Measurements from ENCODE around the gene TBX3. TPM values are rescaled to one million over a fixed set of nuclear protein-coding genes. Genes with fewer than 3 reads are reported as not detected.

TBX3 gene
- total RNA-seq, 2 donors from 2014 or later = 4.2 to 7.6 TPM

GRCh38 chr12:114659084-114659483, 24.9 kb downstream of the TBX3 start:
- no peak for ATAC-seq
- no peaks in the 10 kb centered on the region for H3K36me3 ChIP-seq (replicated peaks in 1 of 2; ENCODE audit: insufficient read depth in 1 of 2, low read depth in 2 of 2)
- no peaks in the 10 kb centered on the region for H3K27me3 ChIP-seq
- no peak for DNase-seq
- H3K27ac ChIP-seq = no peak overlapping the region
- intact Hi-C loops (cut with DNase I) = loop anchor here (5.0 kb wide), 1 partner anchor 1258 kb away; no protein-coding TSS in a partner anchor
- H3K4me1 ChIP-seq = peaks cover 10% of the 10 kb centered on the region
- TF ChIP-seq POLR2A (IDR thresholded peaks at IDR 0.05) = no peak
- no peak for TF ChIP-seq CTCF (IDR thresholded peaks at IDR 0.05)
- H3K4me3 ChIP-seq = no peak overlapping the region
- H3K9me3 ChIP-seq = no peaks in the 10 kb centered on the region

DNA sequence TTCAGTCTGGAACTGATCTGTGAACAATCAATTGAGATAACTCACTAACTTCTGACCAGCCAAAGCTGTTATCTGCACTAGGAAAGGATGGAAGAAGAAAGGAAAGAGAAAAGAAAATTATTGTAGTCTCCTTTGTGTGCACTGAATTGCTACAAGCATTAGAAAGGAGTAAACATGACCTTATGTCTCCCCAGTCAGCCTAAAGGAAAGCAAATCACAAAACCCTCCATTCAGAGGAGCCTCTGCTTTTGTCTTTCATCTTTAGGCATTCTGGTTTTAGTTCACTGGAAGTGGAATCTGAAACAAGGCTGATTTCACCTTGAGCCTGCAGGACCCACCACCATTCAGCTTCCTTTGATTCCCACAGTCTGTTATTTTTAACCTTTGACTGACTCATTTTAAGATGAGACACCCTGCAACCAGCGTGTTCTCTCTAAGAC, 26.0 kb downstream of the TBX3 start:
- H3K36me3 ChIP-seq (replicated peaks in 1 of 2; ENCODE audit: insufficient read depth in 1 of 2, low read depth in 2 of 2) = no peaks in the 10 kb centered on the region
- ATAC-seq (no peak), DNase-seq (no peak)
- H3K4me3 ChIP-seq = no peak overlapping the region
- TF ChIP-seq CTCF (IDR thresholded peaks at IDR 0.05) = no peak
- no peak for TF ChIP-seq POLR2A (IDR thresholded peaks at IDR 0.05)
- WGBS, 2 donors = 53 to 78% methylated on average over 1 of the region's 1 CpG
- H3K27me3 ChIP-seq = no peaks in the 10 kb centered on the region
- H3K9me3 ChIP-seq = no peaks in the 10 kb centered on the region
- H3K4me1 ChIP-seq = peaks cover 10% of the 10 kb centered on the region
- no peak overlapping the region for H3K27ac ChIP-seq
- intact Hi-C loops (cut with DNase I) = loop anchor here (5.0 kb wide), 1 partner anchor 1259 kb away; no protein-coding TSS in a partner anchor

DNA sequence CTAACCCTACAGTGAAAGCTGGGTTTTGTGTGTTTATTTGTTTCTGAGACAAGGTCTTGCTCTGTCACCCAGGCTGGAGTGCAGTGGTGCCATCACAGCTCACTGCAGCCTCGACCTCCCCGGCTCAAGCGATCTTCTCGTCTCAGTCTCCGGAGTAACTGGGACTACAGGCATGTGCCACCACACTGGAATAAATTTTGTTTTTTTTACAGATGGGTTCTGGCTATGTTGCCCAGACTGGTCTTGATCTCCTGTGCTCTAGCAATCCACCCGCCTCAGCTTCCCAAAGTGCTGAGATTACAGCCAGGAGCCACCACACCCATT, 26.4 kb downstream of the TBX3 start:
- Histone ChIP-seq H3K4me1 (peaks cover 10% of the 10 kb centered on the region), H3K27me3 (no peaks in the 10 kb centered on the region), H3K9me3 (no peaks in the 10 kb centered on the region), H3K27ac (no peak overlapping the region), H3K4me3 (no peak overlapping the region), H3K36me3 (replicated peaks in 1 of 2; ENCODE audit: insufficient read depth in 1 of 2, low read depth in 2 of 2) (no peaks in the 10 kb centered on the region)
- ATAC-seq = no peak
- TF ChIP-seq CTCF (IDR thresholded peaks at IDR 0.05) (no peak), POLR2A (IDR thresholded peaks at IDR 0.05) (no peak)
- WGBS, 2 donors = 75 to 86% methylated on average over 6 of the region's 6 CpGs
- intact Hi-C loops (cut with DNase I) = loop anchor here (5.0 kb wide), 1 partner anchor 1260 kb away; no protein-coding TSS in a partner anchor
- no peak for DNase-seq

DNA sequence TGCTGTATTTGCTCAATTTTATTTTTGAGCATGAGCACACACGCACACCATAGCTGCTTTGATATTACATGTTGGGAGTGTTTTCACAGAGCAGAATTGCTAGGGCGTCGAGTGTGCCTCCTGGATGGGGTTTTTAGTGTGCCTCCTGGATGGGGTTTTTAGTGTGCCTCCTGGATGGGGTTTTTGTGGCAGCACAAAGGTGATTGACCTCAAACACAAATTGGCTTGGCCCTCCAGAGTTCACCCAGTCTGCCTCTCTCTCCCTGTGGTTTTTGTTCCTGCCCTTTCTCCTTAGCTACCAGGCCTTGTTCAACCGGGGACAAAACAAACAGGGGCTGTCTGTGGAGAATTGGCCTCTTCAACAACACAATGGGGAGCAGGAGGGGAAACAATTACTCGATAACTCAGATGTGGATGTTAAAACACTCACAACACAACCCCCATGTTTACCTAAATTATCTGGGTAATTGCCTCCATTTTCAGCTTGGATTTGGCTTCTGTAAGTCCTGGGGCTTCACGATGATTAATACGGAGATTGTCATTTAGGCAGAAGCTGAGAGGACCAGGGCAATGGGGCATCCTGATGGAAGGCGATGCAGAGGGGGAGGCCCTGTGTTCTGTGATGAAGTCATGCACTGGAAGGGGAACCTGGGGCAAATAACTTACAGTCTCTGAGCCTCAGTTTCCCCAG, 26.9 kb downstream of the TBX3 start:
- H3K27ac ChIP-seq = no peak overlapping the region
- no peaks in the 10 kb centered on the region for H3K9me3 ChIP-seq
- DNase-seq (no peak), ATAC-seq (no peak)
- TF ChIP-seq POLR2A (IDR thresholded peaks at IDR 0.05) = no peak
- TF ChIP-seq CTCF (IDR thresholded peaks at IDR 0.05) = no peak
- H3K36me3 ChIP-seq (replicated peaks in 1 of 2; ENCODE audit: insufficient read depth in 1 of 2, low read depth in 2 of 2) = no peaks in the 10 kb centered on the region
- WGBS, 2 donors = 57 to 73% methylated on average over 8 of the region's 8 CpGs
- intact Hi-C loops (cut with DNase I) = loop anchor here (5.0 kb wide), 1 partner anchor 1260 kb away; no protein-coding TSS in a partner anchor
- H3K4me3 ChIP-seq = no peak overlapping the region
- peaks cover 6% of the 10 kb centered on the region for H3K4me1 ChIP-seq
- H3K27me3 ChIP-seq = no peaks in the 10 kb centered on the region
